RPMI7951 (cell line): Measurements from ENCODE around the gene HSPG2. TPM values are rescaled to one million over a fixed set of nuclear protein-coding genes. Genes with fewer than 3 reads are reported as not detected.

Experiments used
- DNase-seq: peaks from one replicate; pipeline ENCODE4 v3.0.0-alpha.2; 2012; ENCODE audit warnings: low read depth
- total RNA-seq: library from RNA; depleted of rRNA; stranded (reverse); fragments of >200 nt; shearing (Covaris generic); gene quantifications from 2 replicates; pipeline ENCODE4 v1.2.3, GENCODE V29; 2014

HSPG2 gene
- total RNA-seq, 1 experiment from 2014 or later: 9.7 TPM

- DNase-seq: no peak
These were observed 72.4 kb downstream of the HSPG2 start for GRCh38 chr1:21864730-21865129.

GRCh38 chr1:21863981-21864380 is 73.1 kb downstream of the HSPG2 start:
- DNase-seq: no peak

GRCh38 chr1:21861602-21862429 is 75.3 kb downstream of the HSPG2 start:
- peak; percentile 79 for DNase-seq

- DNase-seq: no peak
These were observed 76.1 kb downstream of the HSPG2 start for GRCh38 chr1:21860971-21861370.

- no peak for DNase-seq
These were observed 77.4 kb downstream of the HSPG2 start for GRCh38 chr1:21859669-21860179.

GRCh38 chr1:21857840-21858670 is 79.1 kb downstream of the HSPG2 start:
- DNase-seq: no peak

- DNase-seq: peak; percentile 74
These were observed 79.8 kb downstream of the HSPG2 start for GRCh38 chr1:21857142-21857839.

- peak; percentile 17 for DNase-seq
These were observed 81.6 kb downstream of the HSPG2 start for GRCh38 chr1:21855257-21856096.

- DNase-seq: no peak
These were observed 82.4 kb downstream of the HSPG2 start for GRCh38 chr1:21854751-21855131.

GRCh38 chr1:21854090-21854750 is 82.9 kb downstream of the HSPG2 start:
- DNase-seq: no peak

GRCh38 chr1:21853131-21853427 is 84.0 kb downstream of the HSPG2 start:
- DNase-seq: no peak

- DNase-seq: no peak
These were observed 84.6 kb downstream of the HSPG2 start for GRCh38 chr1:21852282-21853130.

GRCh38 chr1:21851430-21852250 is 85.5 kb downstream of the HSPG2 start:
- DNase-seq: no peak

GRCh38 chr1:21849909-21850576 is 87.1 kb downstream of the HSPG2 start:
- no peak for DNase-seq

- DNase-seq: no peak
These were observed 88.5 kb downstream of the HSPG2 start for GRCh38 chr1:21848524-21849174.

GRCh38 chr1:21847223-21848205 is 89.6 kb downstream of the HSPG2 start:
- DNase-seq: no peak
